ENCODE data around the gene C19orf25. TPM values are rescaled to one million over a fixed set of nuclear protein-coding genes. Genes with fewer than 3 reads are reported as not detected.

The C19orf25 gene
- total and polyA plus RNA-seq, 2 of the 13 experiments (the other 11 are each of a cell fraction or from before 2014, with no cell fraction given) = 14.2 to 32.4 TPM

GRCh38 chr19:1478934-1479707 is at the start of gene C19orf25 (continued):
- TF ChIP-seq ZBTB33 (CRISPR knock-in tag; IDR thresholded peaks at IDR 0.05) = peak; percentile 32; the same call in 1 of the 2 replicates
- TF ChIP-seq SKIL (CRISPR knock-in tag; IDR thresholded peaks at IDR 0.05; ENCODE audit: borderline replicate concordance) = 0 out of 2 replicates have a peak, but pooled peaks have one; percentile 17
- peak; percentile 81; the same call in 1 of the 2 replicates for TF ChIP-seq IKZF5 (CRISPR knock-in tag; IDR thresholded peaks at IDR 0.05)
- TF ChIP-seq JUN (CRISPR knock-in tag; IDR thresholded peaks at IDR 0.05) = 0 out of 2 replicates have a peak, but pooled peaks have one; percentile 44
- TF ChIP-seq ZSCAN29 (CRISPR knock-in tag; conservative IDR thresholded peaks at IDR 0.05) = no peak; the same call in 1 of the 2 replicates
- TF ChIP-seq ZNF879 (CRISPR knock-in tag; IDR thresholded peaks at IDR 0.05) = no peak
- peak; percentile 95 for TF ChIP-seq RAD51 (IDR thresholded peaks at IDR 0.05; ENCODE audit: borderline replicate concordance)
- TF ChIP-seq HOXD1 (CRISPR knock-in tag; IDR thresholded peaks at IDR 0.05) = no peak; the same call in 1 of the 2 replicates
- no peak for TF ChIP-seq ATF3 (CRISPR knock-in tag; IDR thresholded peaks at IDR 0.05)
- no peak for TF ChIP-seq ZNF773 (CRISPR knock-in tag; IDR thresholded peaks at IDR 0.05; ENCODE audit: borderline replicate concordance)
- no peak for TF ChIP-seq NFE2 (CRISPR knock-in tag; IDR thresholded peaks at IDR 0.05)
- TF ChIP-seq HCFC1 (IDR thresholded peaks at IDR 0.05; ENCODE audit: low read depth, low read length) = peak; percentile 37; the same call in 1 of the 2 replicates
- no peak for TF ChIP-seq ZNF589 (CRISPR knock-in tag; conservative IDR thresholded peaks at IDR 0.05)
- TF ChIP-seq RFX5 (IDR thresholded peaks at IDR 0.05; ENCODE audit: low read depth, low read length) = no peak
- TF ChIP-seq KLF11 (CRISPR knock-in tag; IDR thresholded peaks at IDR 0.05) = peak; percentile 57; the same call in 1 of the 2 replicates
- TF ChIP-seq REL (CRISPR knock-in tag; conservative IDR thresholded peaks at IDR 0.05) = peak; percentile 55; the same call in 1 of the 2 replicates
- peak; percentile 64 for TF ChIP-seq AHDC1 (CRISPR knock-in tag; IDR thresholded peaks at IDR 0.05; ENCODE audit: borderline replicate concordance)
- TF ChIP-seq ZNF569 (CRISPR knock-in tag; IDR thresholded peaks at IDR 0.05; ENCODE audit: borderline replicate concordance) = no peak
